Spleen (tissue), 11 donors: Measurements from ENCODE around the gene RTN4RL2. TPM values are rescaled to one million over a fixed set of nuclear protein-coding genes. Genes with fewer than 3 reads are reported as not detected.

Source experiments
- DNase-seq: peaks from one replicate; pipeline ENCODE4 v3.0.0-alpha.2; 2020
- H3K27ac ChIP-seq, 8 donors: fragments of 200-600 bp; sonication (generic) in 7 of 8; 1 replicate in 4 of 8; 2 replicates in 4 of 8; pipeline versions ENCODE4 v1.5.0 to v1.8.0; 2016 to 2021; ENCODE audit warnings: inconsistent platforms in 4 of 8, mild to moderate bottlenecking in 4 of 8, moderate library complexity in 1 of 8
- H3K27me3 ChIP-seq, 7 donors: fragments of 200-600 bp; sonication (generic) in 6 of 7; replicated peaks in 1 of 7; 1 replicate in 4 of 7; 2 replicates in 3 of 7; pipeline versions ENCODE4 v1.5.0 to v1.8.0; 2016 to 2021; ENCODE audit warnings: inconsistent platforms in 3 of 7, mild to moderate bottlenecking in 1 of 7
- H3K36me3 ChIP-seq, 6 donors: fragments of 200-600 bp; sonication (generic) in 5 of 6; 1 replicate in 4 of 6; 2 replicates in 2 of 6; pipeline versions ENCODE4 v1.5.0 to v1.8.0; 2016 to 2021; ENCODE audit warnings: inconsistent platforms in 2 of 6
- H3K4me1 ChIP-seq, 6 donors: fragments of 200-600 bp; sonication (generic) in 5 of 6; 1 replicate in 3 of 6; 2 replicates in 3 of 6; pipeline versions ENCODE4 v1.5.0 to v1.8.0; 2016 to 2021; ENCODE audit warnings: inconsistent platforms in 3 of 6
- H3K4me3 ChIP-seq, 8 donors: fragments of 200-600 bp; sonication (generic) in 7 of 8; 1 replicate in 4 of 8; 2 replicates in 4 of 8; pipeline versions ENCODE4 v1.5.0 to v1.8.0; 2016 to 2021; ENCODE audit warnings: inconsistent platforms in 4 of 8, mild to moderate bottlenecking in 4 of 8, moderate library complexity in 2 of 8
- H3K9me3 ChIP-seq, 8 donors: fragments of 200-600 bp; sonication (generic) in 7 of 8; 1 replicate in 4 of 8; 2 replicates in 4 of 8; pipeline versions ENCODE4 v1.5.0 to v1.8.0; 2016 to 2021; ENCODE audit warnings: inconsistent platforms in 4 of 8
- CTCF ChIP-seq, 11 experiments: fragments of 200-600 bp in 7 of 11; fragments of 450-650 bp in 4 of 11; sonication (generic) in 4 of 11; IDR thresholded peaks in 8 of 11; conservative IDR thresholded peaks in 3 of 11; 1 replicate in 7 of 11; 2 replicates in 4 of 11; pipeline versions ENCODE4 v1.4.0 to v1.8.0; 2016 to 2021; ENCODE audit warnings: antibody characterized with exemption in 11 of 11, inconsistent platforms in 4 of 11, mild to moderate bottlenecking in 1 of 11
- POLR2A ChIP-seq, 3 donors: fragments of 450-650 bp; IDR thresholded peaks; one replicate each; pipeline ENCODE4 v1.5.1; 2017; ENCODE audit warnings: antibody characterized with exemption in 3 of 3, mild to moderate bottlenecking in 1 of 3
- POLR2AphosphoS5 ChIP-seq, 3 donors: sonication (generic); formaldehyde crosslinking; IDR thresholded peaks; one replicate each; pipeline ENCODE4 v1.5.1; 2017; ENCODE audit warnings: antibody characterized with exemption in 3 of 3
- WGBS, 5 donors: extraction: QIAGEN DNeasy Blood & Tissue Kit in 3 of 5; methylation state at CpG; one replicate each; pipeline versions ENCODE4 v1.1.5 to v1.1.7; 2013 to 2018; 5-methylcytosine and 5-hydroxymethylcytosine counted together
- intact Hi-C: fragments of 100-400 bp; cut with DNase I; formaldehyde crosslinking; loops from one replicate; pipeline ENCODE4 v1.15.0; 2023; ENCODE audit warnings: low total_unique reads
- polyA plus RNA-seq, 3 donors: library from polyadenylated mRNA; stranded (reverse); fragments of 200-250 nt; gene quantifications; one replicate each; pipeline ENCODE4 v1.2.1, GENCODE V29; 2013
- total RNA-seq, 7 donors: library from RNA; depleted of rRNA in 3 of 7; stranded (reverse); fragments of >200 nt in 3 of 7; fragmentation: NEBNext Ultra II Directional in 4 of 7; extraction: Animal tissue kit (Norgen Biotek cat#: 25700) in 4 of 7; gene quantifications; one replicate each; pipeline versions ENCODE4 v1.1.0 to v1.2.1, GENCODE V29; 2016 to 2021
- donor health status: healthy with polysubstance abuse.
- donor health status: DM: no; HTN: no; CAD: no; lungs with moderate emphysema.
- donor health status: DM: no; HTN: no; CAD: no.
- donor health status: Bipolar disorder and iron deficiency.
- donor health status: healthy.
- donor health status: DM: no; HTN: no; CAD: no.
- donor health status: DM: yes; HTN: yes; CAD: no.

The RTN4RL2 gene
- total and polyA plus RNA-seq, 10 donors = 0.15 to 2.0 (median 0.44) TPM

GRCh38 chr11:57477507-57478189 is 17.3 kb downstream of the RTN4RL2 start:
- H3K4me3 ChIP-seq = no peak overlapping the region
- no peaks in the 10 kb centered on the region for H3K9me3 ChIP-seq
- peaks cover 8 to 57% (median 47%) of the 10 kb centered on the region in 6 donors for H3K4me1 ChIP-seq
- no peaks in the 10 kb centered on the region for H3K36me3 ChIP-seq
- no peak for DNase-seq
- no peak overlapping the region for H3K27ac ChIP-seq
- TF ChIP-seq POLR2AphosphoS5 (IDR thresholded peaks at IDR 0.05) = no peak
- TF ChIP-seq POLR2A (IDR thresholded peaks at IDR 0.05) = no peak
- TF ChIP-seq CTCF (IDR thresholded peaks at IDR 0.05 in 8 of 11, conservative IDR thresholded peaks at IDR 0.05 in 3 of 11) = no peak
- intact Hi-C loops = no loop called here
- peaks cover 0 to 63% (median 20%) of the 10 kb centered on the region in 7 donors for H3K27me3 ChIP-seq
- WGBS, 5 donors = 84 to 91% (median 86%) methylated on average over 11 of the region's 11 CpGs

- intact Hi-C loops = no loop called here
These were observed 18.8 kb downstream of the RTN4RL2 start for GRCh38 chr11:57479021-57479663.

GRCh38 chr11:57479911-57480310 is 19.6 kb downstream of the RTN4RL2 start:
- peaks cover 0 to 66% (median 29%) of the 10 kb centered on the region in 7 donors for H3K27me3 ChIP-seq
- WGBS, 5 donors = 42 to 57% (median 50%) methylated on average over 4 of the region's 4 CpGs
- intact Hi-C loops = no loop called here
- peaks cover 14 to 63% (median 56%) of the 10 kb centered on the region in 6 donors for H3K4me1 ChIP-seq
- TF ChIP-seq POLR2AphosphoS5 (IDR thresholded peaks at IDR 0.05) = no peak
- TF ChIP-seq CTCF (IDR thresholded peaks at IDR 0.05 in 8 of 11, conservative IDR thresholded peaks at IDR 0.05 in 3 of 11) = no peak
- no peak for TF ChIP-seq POLR2A (IDR thresholded peaks at IDR 0.05)
- no peak for DNase-seq
- no peaks in the 10 kb centered on the region for H3K9me3 ChIP-seq
- no peak overlapping the region for H3K27ac ChIP-seq
- peaks cover 0 to 10% (median 8%) of the 10 kb centered on the region in 6 donors for H3K36me3 ChIP-seq
- no peak overlapping the region for H3K4me3 ChIP-seq

More at GRCh38 chr11:57479021-57479663, 18.8 kb downstream of the RTN4RL2 start:
- Histone ChIP-seq H3K36me3 (peaks cover 0 to 2% (median under 1%) of the 10 kb centered on the region in 6 donors), H3K27me3 (peaks cover 0 to 66% (median 29%) of the 10 kb centered on the region in 7 donors), H3K9me3 (no peaks in the 10 kb centered on the region), H3K4me3 (no peak overlapping the region), H3K4me1 (peaks cover 14 to 63% (median 55%) of the 10 kb centered on the region in 6 donors), H3K27ac (no peak overlapping the region)
- no peak for DNase-seq
- TF ChIP-seq CTCF (IDR thresholded peaks at IDR 0.05 in 8 of 11, conservative IDR thresholded peaks at IDR 0.05 in 3 of 11) (no peak), POLR2AphosphoS5 (IDR thresholded peaks at IDR 0.05) (no peak), POLR2A (IDR thresholded peaks at IDR 0.05) (no peak)
- WGBS, 5 donors = 44 to 73% (median 62%) methylated on average over 4 to 11 of the region's 11 CpGs
